ENCODE results near the gene ROBO2. TPM values are rescaled to one million over a fixed set of nuclear protein-coding genes. Genes with fewer than 3 reads are reported as not detected.

ROBO2 gene
- total and polyA plus RNA-seq, 4 donors = 0.30 to 72.4 (median 3.3) TPM

DNA sequence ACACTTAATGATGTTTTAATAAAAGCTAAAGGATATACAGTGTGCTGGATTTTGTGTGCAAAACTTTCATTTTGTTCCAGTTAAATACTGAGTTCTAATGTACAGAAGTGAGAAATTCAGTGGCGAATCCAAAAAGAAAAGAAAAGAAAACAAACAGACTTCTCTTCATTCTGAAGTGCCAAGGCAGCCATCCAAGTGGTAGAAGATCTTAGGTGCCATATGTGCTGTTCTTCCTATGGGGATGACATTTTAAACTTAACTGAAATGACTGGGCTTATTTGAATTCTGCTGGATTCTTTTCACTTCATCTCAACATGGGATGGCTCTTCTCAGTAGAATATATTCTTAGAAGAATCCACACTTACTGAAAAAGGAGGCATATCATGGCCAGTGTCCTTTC is 416.5 kb downstream of the ROBO2 start:
- peaks cover 0 to 3% (median 0%) of the 10 kb centered on the region in 5 donors for H3K4me1 ChIP-seq (ENCODE audit: control insufficient read depth in 5 of 5, insufficient read depth in 5 of 5, low read length in 5 of 5)
- TF ChIP-seq CTCF (IDR thresholded peaks at IDR 0.05; ENCODE audit: control extremely low read depth, extremely low read depth) = no peak
- no peaks in the 10 kb centered on the region for H3K9me3 ChIP-seq (ENCODE audit: control insufficient read depth in 4 of 4, insufficient read depth in 3 of 4, low read length in 3 of 4)
- ATAC-seq (ENCODE audit: insufficient read depth, low FRiP score) = no peak
- WGBS, 2 donors = 0 to 42% methylated on average over 1 of the region's 1 CpG
- no peak overlapping the region for H3K27ac ChIP-seq (ENCODE audit: low read depth in 1 of 2, low read length in 1 of 2)
- no peak overlapping the region for H3K4me3 ChIP-seq
- H3K27me3 ChIP-seq (ENCODE audit: control insufficient read depth in 3 of 3, insufficient read depth in 3 of 3, low read length in 2 of 3) = peaks cover 0 to 4% (median 0%) of the 10 kb centered on the region in 3 donors
- DNase-seq = peak in 1 of 3 donors; percentile 15
- no peak overlapping the region for H3K9ac ChIP-seq (ENCODE audit: insufficient read depth in 1 of 2, low read length in 2 of 2)
- H3K36me3 ChIP-seq (ENCODE audit: control insufficient read depth in 4 of 4, insufficient read depth in 4 of 4, low read length in 4 of 4) = no peaks in the 10 kb centered on the region

GRCh38 chr3:77456906-77457305 is 417.0 kb downstream of the ROBO2 start:
- Histone ChIP-seq H3K36me3 (ENCODE audit: control insufficient read depth in 4 of 4, insufficient read depth in 4 of 4, low read length in 4 of 4) (no peaks in the 10 kb centered on the region), H3K4me1 (ENCODE audit: control insufficient read depth in 5 of 5, insufficient read depth in 5 of 5, low read length in 5 of 5) (peaks cover 0 to 3% (median 0%) of the 10 kb centered on the region in 5 donors), H3K4me3 (no peak overlapping the region), H3K27ac (ENCODE audit: low read depth in 1 of 2, low read length in 1 of 2) (no peak overlapping the region), H3K9ac (ENCODE audit: insufficient read depth in 1 of 2, low read length in 2 of 2) (no peak overlapping the region), H3K9me3 (ENCODE audit: control insufficient read depth in 4 of 4, insufficient read depth in 3 of 4, low read length in 3 of 4) (no peaks in the 10 kb centered on the region), H3K27me3 (ENCODE audit: control insufficient read depth in 3 of 3, insufficient read depth in 3 of 3, low read length in 2 of 3) (peaks cover 0 to 4% (median 0%) of the 10 kb centered on the region in 3 donors)
- ATAC-seq (ENCODE audit: insufficient read depth, low FRiP score) (no peak), DNase-seq (peak in 2 of 3 donors; percentile 33 to 79)
- no peak for TF ChIP-seq CTCF (IDR thresholded peaks at IDR 0.05; ENCODE audit: control extremely low read depth, extremely low read depth)
- 60 to 77% methylated on average over 1 of the region's 1 CpG for WGBS, 2 donors

DNA sequence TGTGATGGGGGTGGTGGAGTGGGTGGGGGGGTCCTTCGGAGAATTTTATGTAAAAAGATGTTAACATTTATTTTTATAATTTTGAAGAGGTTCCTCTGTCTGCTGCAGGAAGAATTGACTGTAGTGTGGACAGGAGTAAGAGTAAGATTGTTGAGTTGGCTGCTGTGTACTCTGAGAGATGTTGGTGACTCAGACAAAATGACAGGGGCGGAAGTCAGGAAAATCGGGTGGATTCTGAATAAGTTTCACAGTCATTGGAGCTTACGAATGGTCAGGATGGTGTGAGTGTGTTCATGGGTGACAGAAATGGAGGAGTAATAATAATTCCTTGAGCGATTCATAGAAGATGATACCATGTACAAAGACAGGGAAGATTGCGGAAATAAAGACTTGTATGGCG is 420.0 kb downstream of the ROBO2 start:
- no peak for DNase-seq
- 90 to 91% methylated on average over 7 of the region's 7 CpGs for WGBS, 2 donors
- Histone ChIP-seq H3K27me3 (ENCODE audit: control insufficient read depth in 3 of 3, insufficient read depth in 3 of 3, low read length in 2 of 3) (peaks cover 0 to 5% (median 0%) of the 10 kb centered on the region in 3 donors), H3K9ac (ENCODE audit: insufficient read depth in 1 of 2, low read length in 2 of 2) (no peak overlapping the region), H3K4me3 (no peak overlapping the region), H3K4me1 (ENCODE audit: control insufficient read depth in 5 of 5, insufficient read depth in 5 of 5, low read length in 5 of 5) (peaks cover 0 to 3% (median 0%) of the 10 kb centered on the region in 5 donors), H3K36me3 (ENCODE audit: control insufficient read depth in 4 of 4, insufficient read depth in 4 of 4, low read length in 4 of 4) (no peaks in the 10 kb centered on the region), H3K9me3 (ENCODE audit: control insufficient read depth in 4 of 4, insufficient read depth in 3 of 4, low read length in 3 of 4) (no peaks in the 10 kb centered on the region), H3K27ac (ENCODE audit: low read depth in 1 of 2, low read length in 1 of 2) (no peak overlapping the region)
- TF ChIP-seq CTCF (IDR thresholded peaks at IDR 0.05; ENCODE audit: control extremely low read depth, extremely low read depth) = no peak
- ATAC-seq (ENCODE audit: insufficient read depth, low FRiP score) = no peak

DNA sequence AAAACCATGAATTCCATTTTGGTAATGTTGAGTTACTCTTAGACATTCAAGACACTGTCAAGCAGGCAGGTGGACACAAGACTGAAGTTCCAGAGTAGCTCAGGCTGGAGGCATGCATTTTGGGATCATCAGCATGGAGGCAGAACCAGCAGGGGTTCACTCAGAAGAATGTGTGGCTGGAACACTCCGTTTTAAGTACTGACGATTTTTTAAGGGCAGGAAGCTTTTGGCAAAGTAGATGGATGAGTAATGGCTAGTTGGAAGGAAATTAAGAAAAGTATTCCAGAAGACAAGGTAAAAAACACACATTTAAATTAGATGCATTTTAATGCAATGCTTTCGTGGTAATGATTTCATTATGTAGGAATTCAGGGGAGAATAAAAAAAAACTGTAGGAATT is 420.4 kb downstream of the ROBO2 start:
- DNase-seq = no peak
- H3K4me1 ChIP-seq (ENCODE audit: control insufficient read depth in 5 of 5, insufficient read depth in 5 of 5, low read length in 5 of 5) = peaks cover 0 to 3% (median 0%) of the 10 kb centered on the region in 5 donors
- no peaks in the 10 kb centered on the region for H3K36me3 ChIP-seq (ENCODE audit: control insufficient read depth in 4 of 4, insufficient read depth in 4 of 4, low read length in 4 of 4)
- no peak overlapping the region for H3K9ac ChIP-seq (ENCODE audit: insufficient read depth in 1 of 2, low read length in 2 of 2)
- 70 to 81% methylated on average over 3 of the region's 3 CpGs for WGBS, 2 donors
- no peak overlapping the region for H3K4me3 ChIP-seq
- H3K27me3 ChIP-seq (ENCODE audit: control insufficient read depth in 3 of 3, insufficient read depth in 3 of 3, low read length in 2 of 3) = peaks cover 0 to 5% (median 0%) of the 10 kb centered on the region in 3 donors
- no peak for TF ChIP-seq CTCF (IDR thresholded peaks at IDR 0.05; ENCODE audit: control extremely low read depth, extremely low read depth)
- no peak for ATAC-seq (ENCODE audit: insufficient read depth, low FRiP score)
- no peak overlapping the region for H3K27ac ChIP-seq (ENCODE audit: low read depth in 1 of 2, low read length in 1 of 2)
- H3K9me3 ChIP-seq (ENCODE audit: control insufficient read depth in 4 of 4, insufficient read depth in 3 of 4, low read length in 3 of 4) = no peaks in the 10 kb centered on the region
